Fibroblast of skin of right biceps (primary cell): ENCODE data around the gene MISP.
A peak's percentile ranks its signal among the peaks of the same experiment; 100 is the strongest.

Experiments
- DNase-seq: peaks from one replicate; pipeline ENCODE4 v3.0.0-alpha.2; 2013

MISP gene

GRCh38 chr19:799076-799881 is 48.4 kb downstream of the MISP start:
- DNase-seq, result peak; percentile 58

- DNase-seq, result no peak
These were observed 49.6 kb downstream of the MISP start for GRCh38 chr19:800360-801029.

GRCh38 chr19:801030-801860 is 50.3 kb downstream of the MISP start:
- peak; percentile 27 for DNase-seq

DNA sequence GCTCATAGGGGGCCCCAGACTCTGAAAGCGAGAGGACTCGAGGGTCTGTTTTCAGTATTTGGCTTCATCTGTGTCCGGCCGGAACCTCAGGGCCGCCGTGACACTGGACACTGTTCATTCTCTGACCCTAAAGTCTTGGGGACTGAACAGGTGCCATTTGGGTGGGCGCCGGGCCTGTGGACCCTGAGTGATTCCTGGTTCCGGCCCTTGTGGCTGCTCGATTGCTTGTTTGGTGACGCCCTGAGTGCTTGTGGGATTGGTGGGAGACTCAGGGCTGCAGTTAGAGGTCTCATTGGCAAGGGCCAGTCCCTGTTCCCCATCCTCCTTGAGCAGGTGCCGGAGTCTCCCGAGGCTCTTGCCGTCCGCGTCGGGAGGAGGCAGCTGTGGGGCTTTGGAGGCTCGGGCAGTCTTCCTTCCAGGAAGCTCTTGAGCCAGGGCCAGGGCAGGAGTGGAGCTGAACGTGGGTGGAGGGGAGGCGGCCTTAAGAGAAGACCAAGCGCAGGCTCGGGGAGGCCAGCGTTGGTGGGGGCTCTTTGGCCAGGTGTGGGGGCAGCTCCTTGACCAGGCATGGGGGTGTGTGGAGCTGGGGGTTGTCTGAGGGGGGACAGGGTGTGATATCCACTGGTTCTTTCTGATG is 51.1 kb downstream of the MISP start:
- DNase-seq, result no peak

GRCh38 chr19:802498-803098 is 51.7 kb downstream of the MISP start:
- peak; percentile 27 for DNase-seq

GRCh38 chr19:803099-803561 is 52.2 kb downstream of the MISP start:
- no peak for DNase-seq

DNA sequence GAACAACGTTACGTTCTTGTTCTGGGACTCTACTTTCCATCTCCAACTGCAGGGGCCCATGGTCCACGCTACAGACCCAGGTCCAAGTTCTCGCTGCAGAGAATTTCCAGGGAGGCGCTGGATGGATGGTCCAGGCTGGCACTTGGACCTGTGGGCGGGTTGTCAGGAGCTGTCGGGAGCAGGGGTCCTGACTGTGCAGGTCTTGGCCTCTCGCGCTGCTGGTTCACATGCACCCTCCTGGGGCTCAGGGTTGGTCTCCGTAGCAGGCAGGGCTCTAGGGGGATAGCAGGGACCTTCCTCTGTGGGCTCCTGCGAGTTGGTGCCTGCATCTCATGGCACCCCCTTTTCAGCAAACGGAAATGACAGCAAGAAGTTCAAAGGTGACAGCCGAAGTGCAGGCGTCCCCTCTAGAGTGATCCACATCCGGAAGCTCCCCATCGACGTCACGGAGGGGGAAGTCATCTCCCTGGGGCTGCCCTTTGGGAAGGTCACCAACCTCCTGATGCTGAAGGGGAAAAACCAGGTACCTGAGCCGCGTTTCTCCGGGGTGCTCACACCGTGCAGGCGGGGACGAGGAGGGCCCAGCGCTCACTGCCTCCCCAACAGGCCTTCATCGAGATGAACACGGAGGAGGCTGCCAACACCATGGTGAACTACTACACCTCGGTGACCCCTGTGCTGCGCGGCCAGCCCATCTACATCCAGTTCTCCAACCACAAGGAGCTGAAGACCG is 52.9 kb downstream of the MISP start:
- no peak for DNase-seq

GRCh38 chr19:804419-805165 is 53.7 kb downstream of the MISP start:
- DNase-seq, result no peak

DNA sequence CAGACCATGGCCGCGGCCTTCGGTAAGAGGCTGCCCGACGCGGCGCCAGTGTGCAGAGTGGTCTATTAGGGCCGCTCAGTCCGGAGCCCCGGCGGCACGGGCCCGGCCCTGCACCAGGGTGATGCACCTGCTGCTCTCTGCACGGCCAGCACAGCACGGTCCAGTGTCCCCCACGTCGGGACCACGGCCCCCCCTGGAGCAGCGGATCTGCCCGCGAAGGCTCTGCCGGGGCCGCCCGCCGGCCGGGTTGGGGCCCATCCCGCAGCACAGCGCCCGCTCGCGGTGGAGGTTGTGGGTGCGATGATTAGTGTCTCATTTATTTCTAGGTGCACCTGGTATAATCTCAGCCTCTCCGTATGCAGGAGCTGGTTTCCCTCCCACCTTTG is 54.2 kb downstream of the MISP start:
- DNase-seq, result no peak

DNA sequence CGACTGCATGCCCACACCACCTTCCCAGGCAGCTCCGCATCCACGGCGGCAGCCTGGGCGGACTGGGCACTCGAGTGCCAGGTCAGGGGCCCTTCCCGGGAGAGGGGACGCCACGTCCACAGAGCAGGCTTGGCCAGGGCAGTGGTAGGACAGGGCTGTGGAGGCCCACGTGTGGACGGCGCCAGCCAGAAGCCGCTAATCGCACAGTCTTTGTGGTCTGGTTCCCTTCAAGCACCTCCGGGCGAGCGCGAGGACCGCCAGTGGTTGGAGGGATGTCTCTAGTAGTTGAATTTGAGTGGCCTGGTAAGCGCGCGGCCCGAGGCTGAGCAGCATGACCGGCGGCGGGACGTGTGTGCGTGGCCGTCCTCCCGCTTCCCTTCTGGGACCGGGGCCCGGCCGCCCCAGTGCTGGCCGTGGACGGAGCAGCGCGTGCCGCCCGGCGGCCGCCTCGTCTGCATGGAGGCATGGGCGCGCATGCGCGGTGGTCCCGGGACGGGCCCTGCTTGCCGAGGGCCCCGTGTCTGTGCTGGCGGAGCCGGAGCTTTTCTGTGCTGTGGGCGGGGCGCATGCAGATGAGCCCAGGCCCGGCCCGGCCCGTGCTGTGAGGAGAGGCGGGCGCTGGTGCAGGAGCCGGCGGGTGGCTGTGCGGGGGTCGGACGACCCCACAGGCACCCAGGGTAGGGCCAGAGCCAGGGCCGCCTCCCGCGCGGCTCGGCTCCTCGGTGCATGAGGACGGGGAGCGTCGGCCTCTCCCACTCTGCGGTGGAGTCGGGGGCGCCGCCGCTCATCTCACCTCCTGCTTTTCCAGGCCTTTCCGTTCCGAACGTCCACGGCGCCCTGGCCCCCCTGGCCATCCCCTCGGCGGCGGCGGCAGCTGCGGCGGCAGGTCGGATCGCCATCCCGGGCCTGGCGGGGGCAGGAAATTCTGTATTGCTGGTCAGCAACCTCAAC is 55.0 kb downstream of the MISP start:
- DNase-seq, result no peak

DNA sequence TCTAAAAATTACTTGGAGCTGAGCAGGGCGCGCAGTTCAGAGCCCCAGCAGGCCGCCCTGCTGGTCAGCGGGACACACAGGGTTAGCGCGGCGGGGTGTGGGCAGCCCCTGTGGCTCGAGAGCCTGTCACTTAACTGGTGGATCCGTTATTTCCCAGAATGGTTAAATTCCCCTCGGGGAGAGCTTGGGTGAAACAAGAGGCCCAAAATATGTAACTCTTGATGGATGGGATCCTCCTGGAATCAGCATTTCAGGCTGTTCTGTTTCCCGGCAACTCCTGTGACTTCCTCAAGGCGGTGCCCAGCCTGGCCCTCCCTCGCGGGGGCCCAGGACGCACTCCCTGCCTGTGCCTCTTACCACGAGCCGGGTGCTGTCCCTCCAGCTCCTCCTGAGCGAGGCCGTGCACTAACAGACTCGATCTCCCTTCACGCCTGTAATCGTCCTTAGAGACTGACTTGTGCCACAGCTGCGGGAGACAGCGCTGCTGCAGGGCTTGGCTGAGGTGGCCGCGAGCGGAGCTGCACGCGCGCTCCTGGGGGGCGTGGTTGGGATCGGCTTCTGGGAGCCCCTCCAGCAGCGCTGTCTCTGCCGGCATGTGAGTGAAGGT is 56.0 kb downstream of the MISP start:
- DNase-seq, result no peak

GRCh38 chr19:807627-808422 is 56.9 kb downstream of the MISP start:
- no peak for DNase-seq

GRCh38 chr19:808423-808775 is 57.5 kb downstream of the MISP start:
- no peak for DNase-seq

GRCh38 chr19:810077-810855 is 59.4 kb downstream of the MISP start:
- no peak for DNase-seq

DNA sequence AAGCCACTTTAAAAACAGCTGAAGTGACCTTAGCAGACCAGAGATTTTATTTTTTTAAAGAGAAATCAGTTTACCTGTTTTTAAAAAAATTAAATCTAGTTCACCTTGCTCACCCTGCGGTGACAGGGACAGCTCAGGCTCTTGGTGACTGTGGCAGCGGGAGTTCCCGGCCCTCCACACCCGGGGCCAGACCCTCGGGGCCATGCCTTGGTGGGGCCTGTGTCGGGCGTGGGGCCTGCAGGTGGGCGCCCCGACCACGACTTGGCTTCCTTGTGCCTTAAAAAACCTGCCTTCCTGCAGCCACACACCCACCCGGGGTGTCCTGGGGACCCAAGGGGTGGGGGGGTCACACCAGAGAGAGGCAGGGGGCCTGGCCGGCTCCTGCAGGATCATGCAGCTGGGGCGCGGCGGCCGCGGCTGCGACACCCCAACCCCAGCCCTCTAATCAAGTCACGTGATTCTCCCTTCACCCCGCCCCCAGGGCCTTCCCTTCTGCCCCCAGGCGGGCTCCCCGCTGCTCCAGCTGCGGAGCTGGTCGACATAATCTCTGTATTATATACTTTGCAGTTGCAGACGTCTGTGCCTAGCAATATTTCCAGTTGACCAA is 60.1 kb downstream of the MISP start:
- no peak for DNase-seq

- no peak for DNase-seq
These were observed 60.7 kb downstream of the MISP start for GRCh38 chr19:811506-812048.
